HG03196 (cell line): ENCODE data around the gene TNFRSF21.
"Not testable (repeated sequence)": the region's sequence is repeated elsewhere in the genome, so short reads cannot be mapped to it uniquely, and the experiment has no call there.

Experiments
- ATAC-seq: cut with Tn5 transposase; IDR thresholded peaks from one replicate; pipeline ENCODE4 v1.9.1; 2021; ENCODE audit not compliant: unreplicated experiment

TNFRSF21 gene

DNA sequence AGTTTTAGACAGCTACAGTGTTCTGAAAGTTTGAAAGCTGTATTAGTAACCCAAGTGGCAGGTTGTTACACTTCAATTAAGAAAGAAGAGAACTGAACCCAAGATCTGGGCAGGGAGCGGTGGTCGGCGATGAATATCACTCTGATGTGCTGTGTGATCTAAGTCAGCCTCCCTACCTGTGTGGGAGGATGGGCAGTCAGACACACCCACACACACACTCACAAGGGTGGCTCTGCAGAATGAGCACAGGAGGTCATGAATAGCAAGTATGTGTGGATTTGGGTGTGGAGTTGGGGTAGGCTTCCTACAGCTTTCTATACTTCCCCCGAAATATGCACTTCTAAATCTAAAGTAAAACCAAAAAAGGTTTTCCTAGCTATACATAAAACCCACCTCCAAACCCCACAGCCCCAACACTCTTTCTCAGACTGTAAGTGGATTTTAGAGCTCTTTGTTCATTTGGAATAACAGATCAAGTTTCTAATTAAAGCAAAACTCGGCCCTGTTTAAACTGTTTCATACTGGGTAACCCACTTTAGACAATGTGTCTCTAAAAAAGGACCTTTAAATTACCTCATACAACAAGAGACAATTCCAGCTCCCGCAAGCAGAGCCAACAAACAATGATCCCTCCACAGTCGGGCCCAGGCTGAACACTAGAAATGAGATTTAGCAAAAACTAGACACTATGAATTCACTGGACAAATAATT lies 19.4 kb downstream of the TNFRSF21 start:
- ATAC-seq, result no peak

DNA sequence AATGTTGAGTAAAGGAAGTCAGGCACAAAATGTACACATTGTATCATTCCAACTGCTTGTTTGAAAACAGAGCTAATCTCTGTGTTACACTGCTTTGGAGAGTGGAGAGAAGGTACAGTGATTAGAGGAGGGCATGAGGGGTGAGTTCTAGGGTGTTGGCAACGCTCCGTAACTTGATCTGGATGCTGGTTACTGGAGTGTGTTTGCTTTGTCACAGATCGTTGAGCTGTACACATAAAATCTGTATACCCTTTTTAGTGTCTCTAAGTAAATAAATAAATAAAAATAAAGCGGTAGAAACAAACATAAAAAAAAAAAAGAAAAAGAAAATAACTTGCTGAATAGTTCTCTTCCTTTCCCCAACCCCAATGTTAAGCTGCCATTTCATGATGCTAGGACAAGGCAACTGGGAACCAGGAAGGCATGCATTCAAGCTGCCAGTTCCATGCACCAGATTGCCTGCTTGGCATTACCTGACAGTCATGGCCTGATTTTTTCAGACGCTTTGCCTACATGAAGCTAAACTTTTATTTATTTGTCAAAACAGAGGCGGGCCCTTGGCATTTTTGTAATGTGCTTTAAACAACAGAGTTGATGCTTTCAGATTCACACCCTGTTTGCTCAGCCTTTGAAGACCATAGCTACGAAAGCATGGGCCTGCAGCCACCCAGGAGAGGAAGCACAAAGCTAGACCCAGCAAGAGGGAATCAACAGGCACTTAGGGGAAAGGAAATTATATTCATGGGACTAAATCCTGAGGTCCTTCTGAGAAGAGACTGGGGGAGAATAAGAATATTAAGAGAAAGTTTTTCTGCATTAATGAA lies 21.2 kb downstream of the TNFRSF21 start:
- ATAC-seq, result no peak

DNA sequence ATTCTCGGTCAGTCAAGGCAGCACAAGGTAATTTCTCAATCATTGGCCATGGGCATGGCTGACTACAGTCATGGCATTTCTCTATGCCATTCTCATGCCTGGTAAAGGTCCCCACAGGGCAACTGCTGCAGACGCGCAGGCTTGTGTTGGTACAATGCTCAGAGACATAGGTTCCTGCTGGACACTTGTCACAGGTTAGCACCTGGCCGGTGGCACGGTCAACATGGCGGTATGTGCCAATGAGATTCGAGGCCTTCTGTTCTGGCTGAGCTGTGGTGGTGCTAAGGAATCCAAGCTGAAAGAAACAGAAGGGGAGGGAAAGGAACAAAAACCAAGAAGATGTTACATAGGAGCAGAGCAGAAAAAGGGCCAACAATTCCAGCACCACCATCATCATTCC lies 23.4 kb downstream of the TNFRSF21 start:
- ATAC-seq, result no peak

DNA sequence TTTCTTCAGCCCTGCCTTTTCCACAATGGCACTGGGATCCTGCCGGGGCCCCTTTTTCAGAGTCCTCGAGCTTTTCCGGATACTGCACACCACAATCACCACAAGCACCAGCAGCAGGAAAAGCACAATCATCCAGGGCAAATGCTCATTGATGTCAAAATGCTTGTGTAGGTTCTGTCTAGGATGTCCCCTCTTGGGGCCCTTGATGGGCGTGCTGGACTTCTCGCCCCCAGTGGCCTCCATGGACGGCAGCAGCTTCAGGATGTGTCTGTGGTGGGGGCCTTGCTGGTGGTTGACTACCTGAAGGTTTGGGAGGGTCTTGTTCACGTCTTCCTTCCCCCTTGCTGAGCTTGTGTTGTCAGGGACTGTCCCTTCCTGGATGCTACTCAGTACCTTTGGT lies 25.7 kb downstream of the TNFRSF21 start:
- no peak for ATAC-seq

DNA sequence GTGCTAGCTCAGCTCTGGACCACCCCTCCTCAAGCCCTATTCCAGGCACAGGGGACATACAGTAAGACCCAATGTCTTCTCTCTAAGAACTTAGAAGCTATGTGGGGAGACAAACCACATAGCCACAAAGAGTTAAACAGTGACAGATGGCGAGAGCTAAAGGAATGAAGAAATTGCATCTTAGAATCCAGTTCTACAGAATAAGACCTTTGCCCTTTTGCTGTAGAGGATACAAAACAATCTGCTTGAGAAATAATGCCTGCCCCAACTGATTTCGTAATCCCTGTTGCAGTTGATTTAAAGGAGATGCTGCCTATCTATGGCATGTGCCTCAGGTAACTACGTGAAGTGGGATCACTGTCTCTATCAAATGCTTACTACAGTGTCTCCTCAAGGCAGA lies 31.2 kb downstream of the TNFRSF21 start:
- no peak for ATAC-seq

DNA sequence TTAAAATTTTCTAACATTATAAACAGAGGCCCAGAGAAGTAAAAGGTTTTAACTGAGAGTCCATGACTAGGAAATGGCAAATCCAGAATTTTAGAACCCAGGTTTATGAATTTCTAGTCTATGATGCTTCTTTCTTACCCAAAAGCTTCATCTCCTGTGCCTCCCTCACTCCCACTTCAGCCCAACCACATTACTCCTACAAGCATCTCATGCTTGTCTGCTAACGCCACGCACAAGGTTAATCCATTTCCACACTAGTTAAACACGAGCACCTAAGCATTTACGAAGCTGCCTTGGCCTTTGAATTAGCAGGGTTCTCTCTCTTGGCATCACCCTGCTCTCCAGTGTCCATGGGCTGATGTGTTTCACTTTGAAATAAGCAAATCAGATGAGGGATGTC lies 32.0 kb downstream of the TNFRSF21 start:
- no peak for ATAC-seq

DNA sequence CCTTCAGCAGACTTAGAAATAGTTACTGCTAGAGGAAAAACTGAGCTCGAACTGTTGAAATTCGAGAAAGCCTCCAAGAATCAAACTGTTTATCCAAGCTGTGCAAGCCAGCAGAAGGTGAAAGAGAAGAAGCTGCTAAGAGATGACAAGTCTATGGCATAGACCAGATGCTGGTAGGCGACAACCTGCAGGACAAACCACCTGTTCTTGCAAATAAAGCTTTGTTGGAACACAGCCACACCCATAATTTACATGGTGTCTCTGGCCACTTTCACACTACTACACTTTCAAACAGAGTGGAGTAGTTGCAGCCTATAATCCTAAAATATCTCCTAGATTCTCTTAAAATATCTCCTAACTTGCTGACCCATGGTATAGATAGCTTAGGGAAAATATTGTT lies 33.3 kb downstream of the TNFRSF21 start:
- no peak for ATAC-seq

DNA sequence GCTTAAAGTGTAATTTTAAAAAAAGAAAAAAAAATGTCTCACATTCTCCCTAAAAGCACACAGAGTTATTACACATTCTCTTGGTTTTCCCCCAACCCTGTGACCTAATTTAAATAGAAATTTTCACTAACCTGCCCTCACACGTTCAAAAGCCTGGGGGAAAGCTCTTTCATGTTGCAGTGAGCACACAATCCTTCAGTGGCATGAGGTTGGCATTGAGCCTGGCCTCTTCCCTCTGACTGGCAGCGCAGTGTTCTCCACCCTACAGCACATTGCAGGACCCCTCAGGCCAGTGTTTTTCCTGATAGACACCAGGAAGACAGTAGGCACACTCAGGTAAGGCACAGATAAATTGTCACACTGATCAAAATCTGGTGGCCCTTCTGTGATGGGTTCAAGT lies 34.1 kb downstream of the TNFRSF21 start:
- no peak for ATAC-seq

DNA sequence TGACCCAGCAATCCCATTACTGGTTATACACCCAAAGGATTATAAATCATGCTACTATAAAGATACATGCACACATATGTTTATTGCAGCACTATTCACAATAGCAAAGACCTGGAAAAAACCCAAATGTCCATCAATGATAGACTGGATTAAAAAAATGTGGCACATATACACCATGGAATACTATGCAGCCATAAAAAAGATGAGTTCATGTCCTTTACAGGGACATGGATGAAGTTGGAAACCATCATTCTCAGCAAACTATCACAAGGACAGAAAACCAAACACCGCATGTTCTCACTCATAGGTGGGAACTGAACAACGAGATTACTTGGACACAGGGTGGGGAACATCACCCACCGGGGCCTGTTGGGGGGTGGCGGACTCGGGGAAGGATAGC lies 34.6 kb downstream of the TNFRSF21 start:
- ATAC-seq, result not testable (repeated sequence)

DNA sequence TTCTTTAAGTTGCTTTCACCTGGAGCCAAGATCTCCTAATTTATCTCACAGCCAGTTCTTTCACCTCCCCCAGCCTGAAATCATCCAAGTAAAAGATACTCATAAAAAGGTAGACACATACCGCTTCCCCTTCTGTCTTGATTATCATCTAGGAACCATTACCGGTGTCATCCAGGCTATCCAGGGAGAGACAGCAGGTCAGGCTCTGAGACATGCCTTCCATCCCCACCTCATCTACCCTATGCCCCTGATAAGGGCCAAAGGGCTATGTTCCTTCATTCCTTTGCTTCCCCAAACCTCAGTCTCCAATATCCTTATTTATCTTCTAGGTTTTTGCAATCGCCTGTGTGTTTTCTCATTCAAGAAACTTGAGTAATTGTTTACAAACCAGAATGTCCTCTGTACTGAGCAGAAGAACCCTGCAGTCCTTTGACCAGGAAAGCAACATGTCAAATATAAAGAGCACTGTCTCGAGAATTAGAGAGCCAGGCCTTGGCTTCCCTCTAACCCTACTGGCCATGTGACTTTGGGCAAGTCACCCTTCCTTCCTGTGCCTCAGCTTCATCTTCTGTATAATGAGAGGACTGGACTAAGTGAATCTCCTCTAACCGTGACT lies 41.0 kb downstream of the TNFRSF21 start:
- ATAC-seq, result no peak

DNA sequence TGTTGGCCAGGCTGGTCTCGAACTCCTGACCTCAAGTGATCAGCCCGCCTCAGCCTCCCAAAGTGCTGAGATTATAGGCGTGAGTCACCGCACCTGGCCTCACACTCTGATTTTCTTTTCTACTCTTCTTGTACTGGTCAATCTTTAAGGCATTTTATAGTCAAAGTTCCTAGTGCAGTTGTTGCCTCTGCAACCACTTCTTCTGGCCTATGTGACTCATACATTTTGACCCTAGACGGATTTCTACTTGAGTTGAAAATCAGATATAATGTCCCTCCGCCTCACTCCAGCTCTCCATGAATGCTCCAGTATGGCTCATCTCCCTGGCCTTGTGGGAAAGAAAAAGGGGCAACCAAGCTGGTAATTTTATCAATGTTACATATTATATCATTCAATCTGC lies 42.4 kb downstream of the TNFRSF21 start:
- no peak for ATAC-seq

DNA sequence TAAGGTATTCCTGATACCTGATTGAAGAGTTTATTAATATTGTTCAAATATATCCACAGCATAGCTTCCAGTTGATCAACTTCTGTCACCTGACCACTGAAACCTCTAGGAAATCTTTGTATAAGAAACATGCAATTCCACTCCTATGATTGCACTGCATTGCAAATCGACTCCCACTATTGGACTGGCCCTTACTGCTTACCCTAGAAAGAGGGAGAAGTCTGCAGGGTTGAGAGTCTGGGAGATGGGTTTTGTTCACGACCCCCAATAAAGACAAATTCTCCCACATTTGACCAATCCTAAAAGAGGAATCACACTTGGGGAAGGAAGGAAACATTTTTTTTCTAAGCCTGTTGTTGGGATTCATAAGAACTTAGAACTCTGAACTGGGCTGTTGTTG lies 43.7 kb downstream of the TNFRSF21 start:
- ATAC-seq, result no peak

DNA sequence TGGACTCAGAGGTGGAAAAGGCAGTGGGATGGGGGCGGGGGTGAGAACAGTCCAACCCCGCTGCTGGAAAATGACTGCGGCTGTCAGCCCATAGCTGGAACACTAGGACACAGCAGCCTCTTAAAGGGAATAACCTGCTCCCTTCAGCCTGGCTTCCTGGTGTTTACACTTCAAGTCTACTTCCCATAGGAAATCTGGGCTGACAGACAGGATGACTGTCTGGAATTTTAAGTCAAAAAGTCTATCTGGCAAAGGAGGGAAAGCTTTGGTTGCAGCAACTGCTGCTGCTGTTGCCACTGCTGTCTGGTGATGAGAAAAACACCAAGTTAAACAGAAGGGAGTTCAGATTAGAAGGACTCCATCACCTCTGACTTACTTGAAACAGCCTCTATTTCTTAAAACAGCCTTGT lies 44.9 kb downstream of the TNFRSF21 start:
- ATAC-seq, result no peak

DNA sequence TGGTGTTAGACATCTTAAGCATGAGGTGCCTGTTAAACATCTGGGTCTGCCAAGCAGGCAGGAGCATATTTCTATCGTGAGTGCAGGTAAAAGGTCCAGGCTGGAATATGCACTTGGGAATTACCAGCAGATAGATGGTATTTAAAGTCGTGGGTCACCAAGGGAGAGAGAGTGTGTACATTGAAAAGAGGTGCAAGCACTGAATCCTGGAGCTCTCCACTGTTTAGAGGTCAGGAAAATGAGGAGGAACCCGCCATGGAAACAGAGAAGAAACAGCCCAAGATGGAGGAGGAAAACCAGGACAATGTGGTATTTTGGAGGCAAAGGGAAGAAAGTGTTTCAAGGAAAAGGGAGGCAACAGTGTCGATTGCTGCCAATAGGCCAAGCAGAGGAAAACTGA lies 46.4 kb downstream of the TNFRSF21 start:
- no peak for ATAC-seq

DNA sequence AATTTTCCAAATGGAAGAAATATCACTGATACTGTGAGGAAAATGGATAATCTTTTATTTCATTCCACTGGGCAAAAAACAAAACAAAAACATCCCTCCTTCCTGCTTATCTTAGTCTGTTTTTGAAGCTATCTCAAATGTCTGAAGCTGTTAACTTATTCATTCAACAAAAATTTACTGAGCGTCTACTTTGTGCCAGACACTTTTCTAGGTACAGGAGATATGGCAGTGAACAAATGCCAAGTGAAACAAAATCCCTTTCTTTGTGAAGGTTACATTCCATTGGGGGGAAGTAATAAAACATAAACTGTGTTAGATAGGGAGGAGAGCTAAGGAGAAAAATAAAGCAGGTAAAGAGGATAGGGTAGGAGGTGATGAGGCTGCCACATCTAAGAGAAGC lies 47.5 kb downstream of the TNFRSF21 start:
- no peak for ATAC-seq

DNA sequence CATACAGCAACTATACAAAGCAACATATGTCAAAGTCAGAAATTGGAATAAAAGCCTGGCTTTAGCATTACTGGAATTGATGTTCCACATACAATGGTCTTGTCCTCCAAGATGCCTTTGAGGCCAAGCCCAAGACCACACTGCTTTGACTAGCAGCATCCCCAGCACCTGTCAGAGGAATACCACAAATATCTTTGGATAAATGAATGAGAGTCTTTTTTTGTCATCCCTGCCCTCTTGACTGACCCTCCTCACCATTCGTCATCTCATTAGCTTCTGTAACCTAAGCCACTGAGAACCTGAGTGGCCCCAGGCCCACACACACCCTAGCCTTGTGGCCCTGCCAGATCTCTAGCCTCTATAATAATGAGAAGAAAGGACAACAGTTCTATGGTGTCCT lies 48.5 kb downstream of the TNFRSF21 start:
- no peak for ATAC-seq

DNA sequence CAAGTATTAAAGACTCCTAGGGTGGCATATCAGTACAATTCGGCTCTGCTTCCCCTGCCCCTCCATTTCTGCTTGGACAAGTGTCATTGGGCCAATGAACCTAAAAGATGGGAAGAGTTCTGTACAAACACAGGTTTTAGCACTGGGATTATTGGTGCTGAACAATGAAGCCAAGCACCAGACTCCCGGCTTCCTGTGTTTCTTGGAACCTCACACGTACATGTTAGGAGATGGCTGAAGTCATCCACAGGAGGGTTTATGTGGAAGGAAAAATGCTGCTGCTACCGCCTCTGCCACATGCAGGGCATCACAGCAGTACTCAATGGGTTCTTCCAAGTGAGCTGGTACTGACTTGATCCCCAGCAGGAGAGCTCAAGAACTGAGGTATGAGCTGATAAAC lies 49.7 kb downstream of the TNFRSF21 start:
- no peak for ATAC-seq

DNA sequence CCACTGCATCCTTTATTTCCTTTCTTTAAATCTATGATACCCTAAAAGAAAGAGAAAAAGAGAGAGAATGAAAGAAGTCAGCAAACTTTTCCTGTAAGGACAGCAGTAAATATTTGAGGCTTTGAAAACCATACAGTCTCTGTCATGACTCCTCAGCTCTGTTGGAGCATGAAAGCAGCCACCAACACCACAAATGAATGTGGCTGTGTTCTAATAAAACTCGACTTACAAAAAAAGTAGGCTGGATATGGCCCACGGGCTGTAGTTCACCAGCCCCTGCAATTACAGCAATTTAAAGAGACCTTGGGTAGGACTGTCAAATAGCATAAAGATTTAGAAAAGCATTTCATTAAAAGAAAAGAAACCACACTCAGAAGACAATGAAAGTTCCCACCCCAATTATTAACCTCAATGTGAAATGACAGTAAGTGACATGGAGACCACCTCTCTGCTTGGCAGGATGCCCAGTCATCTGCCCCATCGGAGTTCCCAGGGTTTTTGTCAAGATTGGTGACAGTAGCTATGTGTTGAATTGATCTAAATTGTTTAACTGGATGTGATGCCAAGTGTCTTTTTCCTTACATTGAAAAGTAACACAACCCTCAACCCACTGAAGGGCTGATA lies 50.9 kb downstream of the TNFRSF21 start:
- ATAC-seq, result no peak

DNA sequence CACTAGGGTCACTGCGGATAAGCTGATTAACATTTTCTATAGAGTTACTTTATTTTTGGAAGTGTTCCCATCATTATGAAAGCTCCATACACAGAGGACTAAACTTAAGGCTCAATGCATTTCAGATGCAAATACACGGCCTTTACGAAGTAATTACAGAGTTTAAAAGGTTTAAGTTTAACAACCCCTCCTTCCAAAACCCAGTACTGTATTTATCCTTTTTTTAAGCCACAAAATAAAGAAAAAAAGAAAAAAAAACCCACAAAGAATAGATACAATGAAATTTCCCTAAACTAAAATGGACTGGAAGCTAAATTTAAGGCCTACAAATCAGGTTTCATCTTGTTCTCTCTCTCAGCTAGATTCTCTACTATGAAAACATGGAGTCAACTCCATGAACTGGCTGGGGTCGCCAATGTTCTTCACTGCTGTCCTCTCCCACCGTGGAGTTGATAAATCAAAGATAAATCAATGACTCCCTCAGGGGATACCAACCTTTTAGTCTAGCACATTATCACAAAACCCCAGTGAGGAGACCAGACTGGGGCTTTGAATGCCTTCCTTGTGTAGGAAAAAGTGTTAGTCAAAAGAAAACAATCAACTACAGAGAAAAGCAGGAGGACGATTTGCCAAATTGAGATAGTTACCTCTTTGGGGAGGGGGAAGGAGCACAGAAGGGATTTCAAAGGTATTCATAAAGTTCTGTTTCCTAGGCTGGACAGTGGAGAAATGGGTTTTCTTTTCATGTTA lies 52.5 kb downstream of the TNFRSF21 start:
- ATAC-seq, result no peak

DNA sequence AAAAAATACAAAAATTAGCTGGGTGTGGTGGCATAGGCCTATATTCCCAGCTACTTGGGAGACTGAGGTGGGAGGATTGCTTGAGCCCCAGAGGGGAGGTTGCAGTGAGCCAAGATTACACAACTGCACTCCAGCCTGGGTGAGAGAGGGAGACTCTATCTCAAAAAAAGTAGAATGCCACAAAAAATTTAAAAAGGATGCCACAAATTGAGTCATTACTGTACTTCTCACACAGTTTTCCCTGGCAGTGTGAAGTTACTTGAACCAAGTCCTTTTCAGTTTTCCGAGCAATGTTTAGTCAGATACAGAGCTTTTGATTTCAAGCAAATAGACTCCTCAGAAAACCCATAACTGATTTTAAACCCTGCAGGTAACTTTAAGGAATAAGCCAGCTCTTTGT lies 53.3 kb downstream of the TNFRSF21 start:
- ATAC-seq, result no peak

DNA sequence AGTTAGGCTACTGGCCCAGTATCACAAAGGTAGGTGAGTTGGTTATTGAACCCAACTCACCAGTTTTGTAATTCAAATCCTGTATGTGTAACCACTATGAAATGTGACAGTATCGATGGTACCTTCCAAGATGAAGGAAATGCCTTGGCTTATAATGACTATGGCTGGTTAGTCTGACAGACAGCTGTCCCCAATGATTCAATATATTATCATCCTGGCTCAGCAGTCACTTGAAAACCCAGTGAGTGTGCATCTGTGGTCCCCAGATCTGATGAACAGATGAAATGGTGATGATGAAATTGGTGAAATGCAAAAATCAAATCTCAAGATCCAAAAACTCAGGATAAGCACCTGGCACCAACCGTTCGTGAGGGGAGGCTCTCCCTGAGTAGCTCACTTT lies 54.8 kb downstream of the TNFRSF21 start:
- ATAC-seq, result no peak
